ENCODE measurements around the gene AARS1.
"Not testable (repeated sequence)": the region's sequence is repeated elsewhere in the genome, so short reads cannot be mapped to it uniquely, and the experiment has no call there.

AARS1 gene

DNA sequence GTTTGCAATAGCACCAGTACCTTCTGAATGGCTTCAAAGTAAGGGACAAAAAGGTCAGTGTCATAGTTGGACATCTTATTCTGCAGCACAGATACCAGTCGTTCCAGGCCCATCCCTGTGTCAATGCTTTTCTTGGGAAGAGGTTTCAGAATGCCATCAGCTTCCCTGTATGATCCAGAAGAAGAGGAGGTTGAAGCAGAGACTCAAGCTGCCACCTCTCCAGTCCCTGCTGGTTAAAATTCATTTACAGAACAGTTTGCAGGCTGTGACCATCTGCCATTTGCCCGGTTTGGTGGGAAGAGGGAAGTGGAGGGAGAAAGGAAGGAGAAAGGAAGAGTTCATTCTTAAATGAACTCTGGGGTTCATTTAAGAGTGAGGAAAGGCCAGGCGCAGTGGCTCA, 19.1 kb downstream of the AARS1 start:
- Histone ChIP-seq H3K4me1 (ENCODE audit: control insufficient read depth, insufficient read depth, low read length) (no peaks in the 10 kb centered on the region), H3K27me3 (ENCODE audit: control insufficient read depth, insufficient read depth, low read length) (no peaks in the 10 kb centered on the region), H3K9ac (ENCODE audit: low read depth, low read length) (no peak overlapping the region), H3K27ac (ENCODE audit: low read depth, low read length) (no peak overlapping the region), H3K4me3 (ENCODE audit: low read depth, low read length) (no peak overlapping the region), H3K36me3 (ENCODE audit: control insufficient read depth, insufficient read depth, low read length) (peaks cover 93% of the 10 kb centered on the region), H3K9me3 (ENCODE audit: control insufficient read depth, insufficient read depth, low read length) (no peaks in the 10 kb centered on the region)

DNA sequence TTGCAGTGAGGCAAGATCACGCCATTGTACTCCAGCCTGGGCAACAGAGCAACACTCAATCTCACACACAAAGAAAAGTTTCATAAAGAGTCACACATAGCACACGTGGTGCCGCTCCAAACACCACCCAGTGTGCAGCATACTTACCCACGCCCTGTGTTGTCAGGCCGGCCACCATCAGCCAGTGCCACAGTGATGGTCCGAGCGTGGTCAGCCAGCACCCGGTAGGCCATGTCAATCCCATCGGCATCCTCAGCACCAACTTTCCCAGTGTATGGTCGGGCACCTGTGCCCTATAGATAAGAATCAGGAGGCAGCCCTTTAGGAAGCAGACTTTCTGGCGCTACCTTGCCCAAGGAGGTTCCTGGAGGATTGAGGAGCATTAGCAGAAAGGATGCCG, 19.8 kb downstream of the AARS1 start:
- Histone ChIP-seq H3K36me3 (ENCODE audit: control insufficient read depth, insufficient read depth, low read length) (peaks cover 93% of the 10 kb centered on the region), H3K9me3 (ENCODE audit: control insufficient read depth, insufficient read depth, low read length) (no peaks in the 10 kb centered on the region), H3K4me3 (ENCODE audit: low read depth, low read length) (no peak overlapping the region), H3K4me1 (ENCODE audit: control insufficient read depth, insufficient read depth, low read length) (no peaks in the 10 kb centered on the region), H3K27ac (ENCODE audit: low read depth, low read length) (no peak overlapping the region), H3K9ac (ENCODE audit: low read depth, low read length) (no peak overlapping the region), H3K27me3 (ENCODE audit: control insufficient read depth, insufficient read depth, low read length) (no peaks in the 10 kb centered on the region)

DNA sequence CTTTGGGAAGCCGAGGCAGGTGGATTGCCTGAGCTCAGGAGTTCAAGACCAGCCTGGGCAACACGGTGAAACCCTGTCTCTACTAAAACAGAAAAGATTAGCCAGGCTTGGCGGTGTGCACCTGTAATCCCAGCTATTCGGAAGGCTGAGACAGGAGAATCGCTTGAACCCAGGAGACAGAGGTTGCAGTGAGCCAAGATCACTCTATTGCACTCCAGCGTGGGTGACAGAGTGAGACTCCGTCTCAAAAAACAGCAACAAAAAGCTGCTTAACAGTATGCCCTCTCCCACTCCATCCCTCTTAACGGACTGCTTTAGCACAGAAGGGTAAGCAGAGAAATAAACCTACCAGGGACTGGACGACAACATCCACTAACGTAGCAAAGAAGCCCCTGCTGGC, 21.4 kb downstream of the AARS1 start:
- H3K4me3 ChIP-seq (ENCODE audit: low read depth, low read length) = not testable (repeated sequence)
- H3K36me3 ChIP-seq (ENCODE audit: control insufficient read depth, insufficient read depth, low read length) = peaks cover 96% of the 10 kb centered on the region

DNA sequence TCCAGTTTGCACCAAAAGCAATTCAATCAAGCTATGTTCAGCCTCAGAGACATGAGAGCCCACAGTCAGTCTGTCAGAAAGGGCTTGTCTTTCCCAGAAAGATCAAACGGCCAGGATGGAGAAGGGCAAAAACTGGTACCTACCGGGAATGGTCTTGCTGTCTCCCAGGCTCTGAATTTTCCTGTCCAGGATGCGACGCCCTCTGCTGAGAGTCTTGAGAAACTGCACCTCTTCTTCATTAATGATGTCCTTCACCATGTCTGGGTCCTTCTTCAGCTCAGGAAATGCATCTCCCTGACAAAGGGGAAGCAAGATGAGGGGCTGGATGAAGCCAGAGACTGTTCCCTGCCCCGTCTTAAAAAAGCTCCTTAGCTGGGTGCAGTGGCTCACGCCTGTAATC, 21.8 kb downstream of the AARS1 start:
- no peaks in the 10 kb centered on the region for H3K4me1 ChIP-seq (ENCODE audit: control insufficient read depth, insufficient read depth, low read length)
- no peaks in the 10 kb centered on the region for H3K9me3 ChIP-seq (ENCODE audit: control insufficient read depth, insufficient read depth, low read length)
- H3K27me3 ChIP-seq (ENCODE audit: control insufficient read depth, insufficient read depth, low read length) = no peaks in the 10 kb centered on the region
- no peak overlapping the region for H3K9ac ChIP-seq (ENCODE audit: low read depth, low read length)
- H3K27ac ChIP-seq (ENCODE audit: low read depth, low read length) = no peak overlapping the region
- peaks cover 96% of the 10 kb centered on the region for H3K36me3 ChIP-seq (ENCODE audit: control insufficient read depth, insufficient read depth, low read length)
- no peak overlapping the region for H3K4me3 ChIP-seq (ENCODE audit: low read depth, low read length)

More for the DNA sequence above, 21.4 kb downstream of the AARS1 start:
- not testable (repeated sequence) for H3K27me3 ChIP-seq (ENCODE audit: control insufficient read depth, insufficient read depth, low read length); H3K27ac ChIP-seq (ENCODE audit: low read depth, low read length); H3K9me3 ChIP-seq (ENCODE audit: control insufficient read depth, insufficient read depth, low read length); H3K9ac ChIP-seq (ENCODE audit: low read depth, low read length); H3K4me1 ChIP-seq (ENCODE audit: control insufficient read depth, insufficient read depth, low read length)

DNA sequence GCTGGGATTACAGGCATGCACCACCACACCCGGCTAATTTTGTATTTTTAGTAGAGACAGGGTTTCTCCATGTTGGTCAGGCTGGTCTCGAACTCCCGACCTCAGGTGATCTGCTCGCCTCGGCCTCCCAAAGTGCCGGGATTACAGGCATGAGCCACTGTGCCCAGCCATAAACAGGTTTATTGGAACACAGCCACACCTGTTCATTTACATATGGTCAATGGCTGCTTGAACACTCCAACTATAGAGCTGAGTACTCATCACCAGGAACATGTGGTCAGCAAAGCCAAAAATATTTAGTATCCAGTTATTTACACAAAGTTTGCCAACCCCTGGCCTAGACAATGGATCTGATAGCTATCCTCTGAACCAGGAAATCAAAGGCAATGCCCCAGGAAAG, 29.4 kb downstream of the AARS1 start:
- H3K9me3 ChIP-seq (ENCODE audit: control insufficient read depth, insufficient read depth, low read length); H3K4me1 ChIP-seq (ENCODE audit: control insufficient read depth, insufficient read depth, low read length); H3K27me3 ChIP-seq (ENCODE audit: control insufficient read depth, insufficient read depth, low read length); H3K4me3 ChIP-seq (ENCODE audit: low read depth, low read length); H3K9ac ChIP-seq (ENCODE audit: low read depth, low read length); H3K27ac ChIP-seq (ENCODE audit: low read depth, low read length): not testable (repeated sequence)
- peaks cover 95% of the 10 kb centered on the region for H3K36me3 ChIP-seq (ENCODE audit: control insufficient read depth, insufficient read depth, low read length)

DNA sequence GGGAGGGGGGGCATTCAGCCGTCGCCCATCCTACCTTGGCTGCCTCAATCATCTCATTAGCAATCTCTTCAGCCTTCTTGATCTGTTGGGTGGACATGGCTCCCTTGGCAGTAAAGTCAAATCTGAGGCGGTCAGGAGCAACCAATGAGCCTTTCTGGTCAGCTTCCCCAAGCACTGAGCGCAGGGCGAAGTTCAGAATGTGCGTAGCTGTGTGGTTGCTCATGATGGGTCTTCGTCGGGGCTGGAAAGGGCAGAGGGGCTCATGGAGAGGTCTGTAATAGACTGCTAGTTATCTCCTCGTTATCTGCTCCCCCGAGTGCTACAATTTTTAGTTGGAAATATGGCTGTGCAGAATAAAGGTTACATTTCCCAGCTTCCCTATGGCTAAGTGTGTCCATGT, 30.4 kb downstream of the AARS1 start:
- no peaks in the 10 kb centered on the region for H3K4me1 ChIP-seq (ENCODE audit: control insufficient read depth, insufficient read depth, low read length)
- H3K9ac ChIP-seq (ENCODE audit: low read depth, low read length) = no peak overlapping the region
- H3K9me3 ChIP-seq (ENCODE audit: control insufficient read depth, insufficient read depth, low read length) = no peaks in the 10 kb centered on the region
- peaks cover 95% of the 10 kb centered on the region for H3K36me3 ChIP-seq (ENCODE audit: control insufficient read depth, insufficient read depth, low read length)
- no peak overlapping the region for H3K27ac ChIP-seq (ENCODE audit: low read depth, low read length)
- H3K27me3 ChIP-seq (ENCODE audit: control insufficient read depth, insufficient read depth, low read length) = no peaks in the 10 kb centered on the region
- no peak overlapping the region for H3K4me3 ChIP-seq (ENCODE audit: low read depth, low read length)

DNA sequence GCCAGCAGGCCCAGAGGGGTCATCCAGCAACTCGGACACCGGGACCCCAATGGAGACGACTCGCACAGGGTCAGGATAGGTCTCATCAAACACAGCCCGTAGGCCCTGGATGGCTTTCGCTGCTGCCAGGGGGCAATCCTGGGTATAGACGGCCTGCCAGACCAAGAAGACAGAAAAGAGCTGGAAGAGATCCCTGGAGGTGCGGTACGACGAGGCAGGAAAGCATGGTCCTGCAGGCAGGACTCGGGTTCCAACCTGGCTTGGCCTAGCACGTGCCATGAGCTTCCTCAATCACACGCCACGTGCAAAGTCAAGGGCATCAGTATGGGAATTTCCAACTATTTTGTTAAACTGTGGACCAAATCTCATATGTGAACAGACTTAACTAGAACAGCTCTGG, 31.2 kb downstream of the AARS1 start:
- no peaks in the 10 kb centered on the region for H3K4me1 ChIP-seq (ENCODE audit: control insufficient read depth, insufficient read depth, low read length)
- H3K36me3 ChIP-seq (ENCODE audit: control insufficient read depth, insufficient read depth, low read length) = peaks cover 95% of the 10 kb centered on the region

DNA sequence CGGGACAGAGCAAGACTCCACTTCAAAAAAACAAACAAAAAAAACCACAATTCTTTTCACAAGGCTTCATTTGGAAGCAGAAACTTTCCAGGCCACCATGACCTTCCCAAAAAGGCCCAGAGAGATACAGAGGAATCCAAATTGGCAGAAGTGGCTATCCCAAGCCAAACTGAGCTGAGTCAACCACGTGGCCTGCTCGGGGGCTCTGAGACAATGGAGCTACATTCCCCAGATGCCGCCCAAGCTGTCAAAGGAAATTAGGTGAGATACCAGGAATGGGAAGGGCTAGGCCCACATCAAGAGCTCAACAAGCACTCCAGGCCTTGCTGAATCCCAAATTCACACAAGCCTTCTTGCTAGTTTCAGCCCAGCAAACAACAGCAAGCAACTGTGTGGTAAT, 31.9 kb downstream of the AARS1 start:
- peaks cover 95% of the 10 kb centered on the region for H3K36me3 ChIP-seq (ENCODE audit: control insufficient read depth, insufficient read depth, low read length)
- no peaks in the 10 kb centered on the region for H3K27me3 ChIP-seq (ENCODE audit: control insufficient read depth, insufficient read depth, low read length)
- no peak overlapping the region for H3K9ac ChIP-seq (ENCODE audit: low read depth, low read length)
- H3K27ac ChIP-seq (ENCODE audit: low read depth, low read length) = no peak overlapping the region
- H3K9me3 ChIP-seq (ENCODE audit: control insufficient read depth, insufficient read depth, low read length) = no peaks in the 10 kb centered on the region
- H3K4me3 ChIP-seq (ENCODE audit: low read depth, low read length) = no peak overlapping the region
- H3K4me1 ChIP-seq (ENCODE audit: control insufficient read depth, insufficient read depth, low read length) = no peaks in the 10 kb centered on the region

More for the DNA sequence above, 31.2 kb downstream of the AARS1 start:
- no peak overlapping the region for H3K27ac ChIP-seq (ENCODE audit: low read depth, low read length)
- H3K9me3 ChIP-seq (ENCODE audit: control insufficient read depth, insufficient read depth, low read length) = no peaks in the 10 kb centered on the region
- no peak overlapping the region for H3K4me3 ChIP-seq (ENCODE audit: low read depth, low read length)
- no peak overlapping the region for H3K9ac ChIP-seq (ENCODE audit: low read depth, low read length)
- no peaks in the 10 kb centered on the region for H3K27me3 ChIP-seq (ENCODE audit: control insufficient read depth, insufficient read depth, low read length)

DNA sequence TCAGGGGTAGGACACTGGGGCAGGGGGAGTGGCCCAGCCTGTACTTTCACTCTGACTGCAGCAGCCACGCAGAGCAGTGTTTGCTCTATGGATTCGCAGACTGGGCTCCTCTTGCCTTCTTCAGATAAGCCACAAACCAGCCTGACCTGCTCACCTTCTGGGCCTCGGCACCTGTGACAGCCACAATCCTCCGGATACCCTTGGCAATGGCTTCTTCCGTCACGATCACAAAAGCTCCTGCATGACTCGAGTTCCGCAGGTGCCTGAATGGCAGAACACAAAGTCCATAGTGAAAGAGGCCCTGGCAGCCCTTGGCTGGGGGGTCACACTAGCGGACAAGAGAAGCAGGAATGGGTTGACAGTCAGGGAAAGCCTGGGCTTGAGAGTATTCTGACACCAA, 33.7 kb downstream of the AARS1 start:
- peaks cover 82% of the 10 kb centered on the region for H3K36me3 ChIP-seq (ENCODE audit: control insufficient read depth, insufficient read depth, low read length)
- H3K9ac ChIP-seq (ENCODE audit: low read depth, low read length) = no peak overlapping the region
- H3K27me3 ChIP-seq (ENCODE audit: control insufficient read depth, insufficient read depth, low read length) = no peaks in the 10 kb centered on the region

DNA sequence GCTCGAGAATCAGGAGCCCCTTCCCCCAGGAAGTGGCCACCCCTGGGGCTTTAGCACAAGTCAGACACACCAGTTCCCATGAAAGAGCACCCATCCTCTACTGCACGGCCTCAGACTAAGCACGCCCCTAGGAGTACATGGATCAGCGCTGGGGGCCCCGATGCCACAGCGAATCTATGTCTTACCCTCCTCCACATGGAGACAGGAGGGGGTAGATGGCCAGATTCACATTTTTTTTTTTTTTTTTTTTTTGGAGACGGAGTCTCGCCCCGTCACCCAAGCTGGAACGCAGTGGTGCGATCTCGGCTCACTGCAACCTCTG, 34.4 kb downstream of the AARS1 start:
- Histone ChIP-seq H3K36me3 (ENCODE audit: control insufficient read depth, insufficient read depth, low read length) (peaks cover 79% of the 10 kb centered on the region), H3K27ac (ENCODE audit: low read depth, low read length) (no peak overlapping the region), H3K9ac (ENCODE audit: low read depth, low read length) (no peak overlapping the region)

More for the DNA sequence above, 33.7 kb downstream of the AARS1 start:
- Histone ChIP-seq H3K27ac (ENCODE audit: low read depth, low read length) (no peak overlapping the region), H3K4me3 (ENCODE audit: low read depth, low read length) (no peak overlapping the region), H3K4me1 (ENCODE audit: control insufficient read depth, insufficient read depth, low read length) (0 out of 2 replicates have a peak, but pooled peaks cover 3% of the 10 kb centered on the region), H3K9me3 (ENCODE audit: control insufficient read depth, insufficient read depth, low read length) (no peaks in the 10 kb centered on the region)

DNA sequence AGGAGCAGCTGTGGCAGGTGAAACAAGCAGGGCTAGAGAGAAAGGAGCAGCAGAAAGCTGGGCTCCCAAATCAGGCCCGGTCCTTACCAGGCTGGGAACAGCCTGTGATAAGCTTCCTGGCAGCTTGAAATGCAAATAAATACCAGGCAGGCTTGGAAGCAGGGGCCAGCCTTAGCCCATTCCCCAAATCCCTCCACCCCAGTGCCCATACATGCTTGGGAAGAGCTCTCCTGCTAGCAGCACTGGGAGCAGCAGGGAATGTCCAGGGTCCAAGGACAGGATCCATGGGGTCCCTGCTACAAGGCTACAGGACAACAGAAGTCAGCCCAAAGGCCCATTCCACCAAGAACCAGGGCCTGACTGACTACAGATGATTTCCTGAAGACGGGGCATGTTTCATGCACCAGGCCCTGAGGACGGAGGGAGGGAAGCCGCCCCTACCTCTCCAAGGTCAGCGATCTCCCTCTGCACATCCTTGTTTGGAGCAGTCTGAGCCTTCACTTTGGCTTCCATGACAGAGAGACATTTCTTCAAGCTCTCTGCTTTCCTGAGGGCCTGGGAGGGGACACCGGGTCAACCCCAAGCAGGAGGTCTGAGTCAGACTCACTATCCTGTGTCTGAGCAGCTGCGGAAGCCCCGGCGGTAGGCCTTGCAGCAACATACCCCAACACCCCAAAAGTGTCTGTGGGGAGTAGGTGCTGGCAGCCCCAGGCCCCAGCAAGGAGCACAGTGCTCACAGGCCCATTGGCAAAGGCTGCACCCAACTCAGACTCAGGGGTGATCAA, 34.9 kb downstream of the AARS1 start:
- H3K36me3 ChIP-seq (ENCODE audit: control insufficient read depth, insufficient read depth, low read length) = peaks cover 74% of the 10 kb centered on the region
- no peaks in the 10 kb centered on the region for H3K9me3 ChIP-seq (ENCODE audit: control insufficient read depth, insufficient read depth, low read length)
- no peaks in the 10 kb centered on the region for H3K27me3 ChIP-seq (ENCODE audit: control insufficient read depth, insufficient read depth, low read length)
- H3K27ac ChIP-seq (ENCODE audit: low read depth, low read length) = no peak overlapping the region
- no peak overlapping the region for H3K9ac ChIP-seq (ENCODE audit: low read depth, low read length)
- 0 out of 2 replicates have a peak, but pooled peaks cover 3% of the 10 kb centered on the region for H3K4me1 ChIP-seq (ENCODE audit: control insufficient read depth, insufficient read depth, low read length)
- no peak overlapping the region for H3K4me3 ChIP-seq (ENCODE audit: low read depth, low read length)

More for the DNA sequence above, 34.4 kb downstream of the AARS1 start:
- Histone ChIP-seq H3K9me3 (ENCODE audit: control insufficient read depth, insufficient read depth, low read length) (no peaks in the 10 kb centered on the region), H3K4me1 (ENCODE audit: control insufficient read depth, insufficient read depth, low read length) (0 out of 2 replicates have a peak, but pooled peaks cover 3% of the 10 kb centered on the region), H3K27me3 (ENCODE audit: control insufficient read depth, insufficient read depth, low read length) (no peaks in the 10 kb centered on the region), H3K4me3 (ENCODE audit: low read depth, low read length) (no peak overlapping the region)
